ENCODE data around the gene SAMMSON.

Gene SAMMSON

DNA sequence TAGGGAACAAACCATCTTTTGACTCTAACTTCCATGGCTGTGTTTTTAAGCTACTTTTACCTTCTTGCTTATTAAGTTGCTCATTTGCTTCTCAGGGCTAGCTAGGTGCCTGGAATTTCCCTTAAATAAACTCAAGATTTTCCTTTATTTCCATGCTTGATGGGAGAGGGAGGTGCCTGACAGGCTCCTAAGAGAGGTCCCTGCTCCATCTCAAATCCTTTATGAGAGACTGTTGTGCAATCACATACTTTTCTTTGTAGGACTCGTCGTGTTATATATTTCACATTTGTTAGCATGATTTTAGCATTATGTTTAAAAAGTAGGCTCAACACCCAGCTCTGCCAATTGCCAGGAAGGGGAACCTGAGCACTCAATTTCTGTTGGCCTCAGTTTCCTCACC lies 95.7 kb downstream of the SAMMSON start:
- no peak for DNase-seq

- no peak for DNase-seq
Observed at GRCh38 chr3:70096376-70097066, 97.0 kb downstream of the SAMMSON start.

GRCh38 chr3:70097084-70097483 lies 97.6 kb downstream of the SAMMSON start:
- no peak for DNase-seq

DNA sequence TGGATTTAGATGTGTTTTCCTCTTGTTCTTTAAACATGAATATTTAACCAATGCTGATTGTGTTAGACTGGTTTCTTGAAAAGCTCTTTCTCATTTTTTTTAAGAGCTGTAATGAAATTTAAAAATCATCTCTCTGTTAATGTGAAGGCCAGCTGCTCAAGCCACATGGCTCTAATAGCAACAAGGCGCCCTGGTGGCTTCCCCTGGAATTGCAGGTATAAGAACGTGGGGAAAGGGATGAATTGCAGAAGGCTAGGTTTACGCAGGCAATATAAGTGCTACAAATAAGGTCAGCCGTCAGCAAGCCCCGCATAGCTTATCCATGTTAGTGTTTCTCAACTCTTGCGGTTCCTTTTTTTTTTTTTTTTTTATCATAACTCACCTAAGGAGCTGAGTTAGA lies 108.5 kb downstream of the SAMMSON start:
- no peak for DNase-seq

DNA sequence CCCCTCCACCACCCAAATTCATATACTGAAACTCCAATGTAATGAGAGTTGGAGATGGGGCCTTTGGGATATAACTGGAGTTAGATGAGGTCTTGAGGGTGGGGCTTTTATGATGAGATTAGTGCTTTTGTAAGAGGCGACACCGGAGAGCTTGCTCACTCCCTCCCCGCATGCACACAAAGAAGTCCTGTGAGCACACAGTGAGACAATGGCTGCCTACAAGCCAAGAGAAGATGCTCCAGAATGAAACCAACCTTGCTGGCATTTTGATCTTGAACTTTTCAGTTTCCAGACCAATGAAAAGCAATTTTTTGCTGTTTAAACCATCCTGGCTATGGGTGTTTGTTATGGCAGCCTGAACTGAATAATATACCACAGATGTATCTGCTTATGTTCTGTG lies 109.0 kb downstream of the SAMMSON start:
- DNase-seq: no peak

- DNase-seq: no peak
Observed at GRCh38 chr3:70110066-70110465, 110.5 kb downstream of the SAMMSON start.

DNA sequence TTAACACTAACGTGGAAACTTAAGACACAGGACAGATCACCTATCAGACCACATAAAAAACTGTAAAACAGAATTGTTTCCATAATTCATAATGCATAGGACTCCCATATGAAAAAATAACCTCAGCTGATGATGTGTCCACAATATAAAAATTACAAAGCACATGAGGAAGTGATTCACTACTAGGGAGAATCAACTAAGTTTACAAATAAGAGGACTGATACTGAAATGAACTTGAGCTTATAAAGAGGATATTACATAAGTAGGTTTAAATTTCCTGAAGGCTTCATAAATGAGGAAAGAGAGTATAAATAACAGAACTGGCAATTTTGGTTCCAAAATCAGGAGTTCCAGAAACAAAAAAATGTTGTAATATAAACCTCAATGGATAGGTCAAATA lies 111.9 kb downstream of the SAMMSON start:
- DNase-seq: no peak

GRCh38 chr3:70112751-70113150 lies 113.2 kb downstream of the SAMMSON start:
- DNase-seq: no peak

- no peak for DNase-seq
Observed at GRCh38 chr3:70114431-70114830, 114.9 kb downstream of the SAMMSON start.

- DNase-seq: no peak
Observed at GRCh38 chr3:70119879-70120278, 120.3 kb downstream of the SAMMSON start.

Measured in activated naive CD4-positive, alpha-beta T cell (primary cell).